Testis (tissue), 3 donors: ENCODE results near the gene A2M. TPM values are rescaled to one million over a fixed set of nuclear protein-coding genes. Genes with fewer than 3 reads are reported as not detected.

Source experiments
- DNase-seq: peaks from one replicate; pipeline ENCODE4 v3.0.0-alpha.2; 2019
- H3K27ac ChIP-seq, 2 donors: fragments of 200-600 bp; sonication (generic); one replicate each; pipeline ENCODE4 v1.5.1; 2019
- H3K27me3 ChIP-seq: fragments of 200-600 bp; sonication (generic); one replicate; pipeline ENCODE4 v1.5.1; 2019
- H3K36me3 ChIP-seq: fragments of 200-600 bp; sonication (generic); one replicate; pipeline ENCODE4 v1.5.1; 2017; ENCODE audit warnings: low read depth; ENCODE audit errors: missing control alignments
- H3K4me1 ChIP-seq: fragments of 200-600 bp; sonication (generic); one replicate; pipeline ENCODE4 v1.5.1; 2019
- H3K4me3 ChIP-seq, 2 donors: fragments of 200-600 bp; sonication (generic); one replicate each; pipeline ENCODE4 v1.5.1; 2017 to 2019
- H3K9me3 ChIP-seq: fragments of 200-600 bp; sonication (generic); one replicate; pipeline ENCODE4 v1.5.1; 2017
- CTCF ChIP-seq, 3 experiments: fragments of 450-650 bp in 2 of 3; fragments of 200-600 bp in 1 of 3; sonication (generic) in 1 of 3; IDR thresholded peaks; one replicate each; pipeline ENCODE4 v1.5.1; 2016 to 2019; ENCODE audit warnings: antibody characterized with exemption in 3 of 3, mild to moderate bottlenecking in 2 of 3, moderate library complexity in 1 of 3
- POLR2A ChIP-seq: fragments of 450-650 bp; IDR thresholded peaks from one replicate; pipeline ENCODE4 v1.6.1; 2017; ENCODE audit warnings: antibody characterized with exemption, mild to moderate bottlenecking, moderate library complexity
- WGBS, 2 donors: methylation state at CpG; one replicate each; pipeline ENCODE4 v1.1.5; 2018; 5-methylcytosine and 5-hydroxymethylcytosine counted together
- intact Hi-C: fragments of 100-400 bp; cut with DNase I; formaldehyde crosslinking; loops from one replicate; pipeline ENCODE4 v1.15.1; 2023; ENCODE audit warnings: low total_unique reads
- polyA plus RNA-seq: library from polyadenylated mRNA; stranded (reverse); fragments of 350-450 nt; fragmentation: Illumina TruSeq; extraction: RNeasy Lipid Tissue Mini Kit (QIAGEN cat#74804); gene quantifications from one replicate; pipeline ENCODE4 v1.2.3, GENCODE V29; 2014; ENCODE audit warnings: low read depth, low replicate concordance; ENCODE audit not compliant: insufficient read depth
- total RNA-seq, 2 donors: library from RNA; depleted of rRNA; stranded (reverse); fragments of >200 nt; gene quantifications; one replicate each; pipeline ENCODE4 v1.2.3, GENCODE V29; 2016

The A2M gene
- total and polyA plus RNA-seq, 3 donors from 2014 or later = 64.2 to 200 (median 151) TPM

- Histone ChIP-seq H3K9me3 (no peaks in the 10 kb centered on the region), H3K27ac (no peak overlapping the region), H3K4me1 (no peaks in the 10 kb centered on the region), H3K36me3 (no peaks in the 10 kb centered on the region), H3K27me3 (no peaks in the 10 kb centered on the region), H3K4me3 (no peak overlapping the region)
- intact Hi-C loops = no loop called here
- 94% methylated on average over 6 of the region's 6 CpGs for WGBS, 2 donors
- TF ChIP-seq CTCF (IDR thresholded peaks at IDR 0.05) = no peak
- TF ChIP-seq POLR2A = no peak
- DNase-seq = no peak
Observed at GRCh38 chr12:9034095-9034494, 81.6 kb downstream of the A2M start.

GRCh38 chr12:9033265-9033887 is 82.3 kb downstream of the A2M start:
- WGBS, 2 donors = 94 to 95% methylated on average over 2 of the region's 2 CpGs
- H3K36me3 ChIP-seq = no peaks in the 10 kb centered on the region
- intact Hi-C loops = no loop called here
- H3K27me3 ChIP-seq = no peaks in the 10 kb centered on the region
- H3K4me1 ChIP-seq = no peaks in the 10 kb centered on the region
- no peaks in the 10 kb centered on the region for H3K9me3 ChIP-seq
- no peak overlapping the region for H3K27ac ChIP-seq
- no peak for DNase-seq
- H3K4me3 ChIP-seq = no peak overlapping the region
- no peak for TF ChIP-seq CTCF (IDR thresholded peaks at IDR 0.05)
- no peak for TF ChIP-seq POLR2A

GRCh38 chr12:9032202-9032964 is 83.3 kb downstream of the A2M start:
- Histone ChIP-seq H3K4me1 (no peaks in the 10 kb centered on the region), H3K4me3 (no peak overlapping the region), H3K27ac (no peak overlapping the region), H3K27me3 (no peaks in the 10 kb centered on the region), H3K36me3 (no peaks in the 10 kb centered on the region), H3K9me3 (no peaks in the 10 kb centered on the region)
- no peak for TF ChIP-seq POLR2A
- no peak for TF ChIP-seq CTCF (IDR thresholded peaks at IDR 0.05)
- intact Hi-C loops = no loop called here
- 80 to 87% methylated on average over 5 of the region's 5 CpGs for WGBS, 2 donors
- no peak for DNase-seq

GRCh38 chr12:9030776-9031175 is 84.9 kb downstream of the A2M start:
- Histone ChIP-seq H3K4me1 (no peaks in the 10 kb centered on the region), H3K27ac (no peak overlapping the region), H3K4me3 (no peak overlapping the region), H3K36me3 (no peaks in the 10 kb centered on the region), H3K9me3 (no peaks in the 10 kb centered on the region), H3K27me3 (no peaks in the 10 kb centered on the region)
- intact Hi-C loops = no loop called here
- no peak for TF ChIP-seq CTCF (IDR thresholded peaks at IDR 0.05)
- no peak for TF ChIP-seq POLR2A
- DNase-seq = no peak
- WGBS, 2 donors = 43 to 65% methylated on average over 2 of the region's 2 CpGs
